HG03066 (cell line): ENCODE results near the gene NSD1.
"Not testable (repeated sequence)": the region's sequence is repeated elsewhere in the genome, so short reads cannot be mapped to it uniquely, and the experiment has no call there.

Source experiments
- ATAC-seq: cut with Tn5 transposase; IDR thresholded peaks from one replicate; pipeline ENCODE4 v1.9.1; 2021; ENCODE audit warnings: low read depth; ENCODE audit not compliant: unreplicated experiment

NSD1 gene

GRCh38 chr5:177225798-177226197 is 92.2 kb downstream of the NSD1 start:
- no peak for ATAC-seq

- ATAC-seq: no peak
Measured at GRCh38 chr5:177226860-177227259, 93.3 kb downstream of the NSD1 start.

GRCh38 chr5:177228751-177229150 is 95.2 kb downstream of the NSD1 start:
- ATAC-seq: no peak

- ATAC-seq: no peak
Measured at GRCh38 chr5:177230660-177231059, 97.1 kb downstream of the NSD1 start.

DNA sequence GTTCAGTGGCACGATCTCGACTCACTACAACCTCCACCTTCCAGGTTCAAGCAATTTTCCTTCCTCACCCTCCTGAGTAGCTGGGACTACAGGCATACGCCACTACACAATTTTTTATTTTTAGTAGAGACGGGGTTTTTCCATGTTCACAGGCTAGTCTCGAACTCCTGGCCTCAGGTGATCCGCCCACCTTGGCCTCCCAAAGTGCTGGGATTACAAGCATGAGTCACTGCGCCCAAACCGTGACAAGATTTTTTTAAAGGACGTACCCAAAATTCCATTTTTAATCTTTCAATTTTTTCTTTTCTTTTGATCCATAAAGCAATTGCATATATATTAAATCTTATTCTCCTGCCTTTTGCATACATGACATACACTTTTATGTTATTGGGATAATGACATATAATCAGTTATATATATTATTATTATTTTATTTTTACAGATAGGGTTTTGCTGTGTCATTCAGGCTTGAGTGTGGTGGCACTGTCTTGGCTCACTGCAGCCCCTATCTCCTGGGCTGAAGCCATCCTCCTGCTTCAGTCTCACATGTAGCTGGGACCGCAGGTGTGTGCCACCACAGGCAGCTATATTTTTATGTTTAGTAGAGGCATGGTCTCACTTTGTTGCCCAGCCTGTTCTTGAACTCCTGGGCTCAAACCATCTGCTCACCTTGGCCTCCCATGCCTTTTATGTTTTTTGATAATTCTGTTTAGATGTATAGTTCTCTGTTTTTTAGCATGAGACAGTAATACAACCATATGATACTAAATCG is 98.1 kb downstream of the NSD1 start:
- no peak for ATAC-seq

- ATAC-seq: no peak
Measured at GRCh38 chr5:177232358-177232757, 98.8 kb downstream of the NSD1 start.

GRCh38 chr5:177232761-177233160 is 99.2 kb downstream of the NSD1 start:
- ATAC-seq: no peak

DNA sequence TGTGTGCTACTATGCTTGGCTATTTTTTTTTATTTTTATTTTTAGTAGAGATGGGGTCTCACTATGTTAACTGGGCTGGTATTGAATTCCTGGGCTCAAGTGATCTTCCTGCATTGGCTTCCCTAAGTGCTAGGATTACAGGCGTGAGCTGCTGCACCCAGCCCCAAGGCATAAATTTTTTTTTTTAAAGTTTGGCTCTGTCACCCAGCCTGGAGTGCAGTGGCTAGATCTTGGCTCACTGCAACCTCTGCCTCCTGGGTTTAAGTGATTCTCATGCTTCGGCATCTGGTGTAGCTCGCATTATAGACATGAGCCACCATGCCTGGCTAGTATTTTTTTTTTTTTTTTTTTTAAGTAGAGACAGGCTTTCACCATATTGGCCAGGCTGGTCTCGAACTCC is 99.6 kb downstream of the NSD1 start:
- no peak for ATAC-seq

- no peak for ATAC-seq
Measured at GRCh38 chr5:177233802-177234201, 100.2 kb downstream of the NSD1 start.

DNA sequence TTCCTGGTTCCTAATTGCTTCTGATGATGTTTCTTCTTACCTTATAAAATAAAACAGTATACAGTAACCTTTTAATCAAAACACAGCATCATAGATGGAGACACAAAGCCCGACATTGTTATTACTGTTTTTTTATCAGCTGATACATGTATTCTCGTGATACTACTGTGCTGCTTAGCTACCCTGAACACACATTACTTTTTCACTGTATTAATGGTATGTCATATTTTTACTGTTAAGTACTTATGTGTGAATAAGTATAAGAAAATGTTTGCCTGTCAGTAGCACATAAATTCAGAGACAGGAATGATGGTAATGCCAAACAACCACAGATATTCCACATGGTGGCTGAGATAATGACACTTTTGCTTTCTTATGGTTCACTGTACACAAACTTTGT is 101.3 kb downstream of the NSD1 start:
- ATAC-seq: no peak

- no peak for ATAC-seq
Measured at GRCh38 chr5:177241768-177242167, 108.2 kb downstream of the NSD1 start.

GRCh38 chr5:177242304-177242703 is 108.7 kb downstream of the NSD1 start:
- ATAC-seq: no peak

DNA sequence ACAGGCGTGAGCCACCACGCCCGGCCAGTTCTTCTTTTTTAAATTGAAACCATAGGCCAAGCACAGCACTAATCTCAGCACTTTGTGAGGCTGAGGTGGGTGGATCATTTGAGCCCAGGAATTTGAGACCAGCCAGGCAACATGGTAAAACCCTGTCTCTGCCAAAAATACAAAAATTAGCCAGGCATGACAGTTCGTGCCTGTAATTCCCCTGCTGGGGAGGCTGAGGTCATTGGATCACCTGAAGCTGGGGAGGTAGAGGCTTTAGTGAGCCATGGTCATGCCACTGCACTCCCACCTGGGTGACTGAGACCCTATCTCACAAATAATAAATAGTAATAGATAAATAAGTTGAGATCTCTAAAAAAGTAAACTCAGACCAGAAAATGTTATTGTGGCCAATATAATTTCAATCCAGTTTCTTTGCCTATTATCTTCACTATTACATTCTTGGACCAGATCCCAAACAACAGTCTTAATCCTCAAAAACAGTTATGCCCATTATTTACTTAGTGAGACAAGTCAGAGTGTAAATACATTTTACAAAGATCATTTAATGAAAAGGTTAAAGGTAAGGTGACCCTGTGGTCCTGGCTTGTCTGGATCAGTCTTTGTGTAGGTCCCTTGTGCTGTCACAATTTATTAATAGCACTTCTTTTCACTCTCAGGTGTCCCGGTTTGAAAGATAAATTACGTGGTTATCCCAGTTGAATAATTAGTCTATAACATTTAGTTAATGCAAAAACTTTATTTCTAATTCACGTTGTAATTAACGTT is 116.4 kb downstream of the NSD1 start:
- ATAC-seq: no peak

DNA sequence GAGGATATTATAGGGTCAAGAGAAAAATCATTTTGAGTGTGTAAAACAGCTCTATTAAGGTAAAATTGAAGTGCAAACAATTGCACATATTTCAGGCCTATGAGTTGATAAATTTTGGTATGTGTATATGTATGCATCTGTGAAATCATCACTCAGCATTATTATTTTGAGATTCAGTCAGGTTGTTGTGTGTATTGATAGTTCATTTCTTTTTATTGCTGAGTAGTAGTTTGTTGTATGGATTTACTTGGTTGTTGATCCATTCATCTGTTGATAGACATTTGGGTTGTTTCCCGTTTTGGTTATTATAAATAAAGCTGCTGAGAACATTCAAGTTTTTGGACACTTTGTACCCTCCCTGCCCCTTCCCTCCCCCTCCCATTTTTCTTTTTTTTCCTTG is 119.7 kb downstream of the NSD1 start:
- no peak for ATAC-seq

DNA sequence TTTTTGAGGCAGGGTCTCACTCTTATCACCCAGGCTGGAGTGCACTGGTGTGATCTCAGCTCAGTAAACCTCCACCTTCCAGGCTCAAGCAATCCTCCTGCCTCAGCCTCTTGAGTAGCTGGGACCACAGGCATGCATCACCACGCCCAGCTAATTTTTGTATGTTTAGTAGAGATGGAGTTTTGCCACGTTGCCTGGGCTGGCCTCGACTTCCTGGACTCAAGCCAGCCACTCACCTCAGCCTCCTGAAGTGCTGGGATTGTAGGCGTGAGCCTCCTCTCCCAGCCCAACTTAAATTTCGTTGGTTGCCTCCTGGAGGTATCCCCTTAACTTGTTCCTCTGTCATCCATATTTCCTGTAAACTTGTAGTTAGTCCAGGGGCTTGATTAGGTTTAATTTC is 122.7 kb downstream of the NSD1 start:
- no peak for ATAC-seq

DNA sequence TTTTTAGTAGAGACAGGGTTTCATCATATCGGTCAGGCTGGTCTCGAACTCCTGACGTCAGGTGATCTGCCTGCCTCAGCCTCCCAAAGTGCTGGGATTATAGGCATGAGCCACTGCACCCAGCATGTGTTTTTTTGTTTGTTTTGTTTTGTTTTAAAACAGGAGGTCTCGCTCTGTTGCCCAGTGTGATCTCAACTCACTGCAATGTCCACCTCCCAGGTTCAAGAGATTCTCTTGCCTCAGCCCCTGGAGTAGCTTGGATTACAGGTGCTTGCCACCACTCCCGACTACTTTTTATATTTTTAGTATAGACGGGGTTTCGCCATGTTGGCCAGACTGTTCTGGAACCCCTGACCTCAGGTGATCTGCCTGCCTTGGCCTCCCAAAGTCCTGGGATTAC is 125.1 kb downstream of the NSD1 start:
- ATAC-seq: not testable (repeated sequence)

GRCh38 chr5:177260961-177261360 is 127.4 kb downstream of the NSD1 start:
- no peak for ATAC-seq

DNA sequence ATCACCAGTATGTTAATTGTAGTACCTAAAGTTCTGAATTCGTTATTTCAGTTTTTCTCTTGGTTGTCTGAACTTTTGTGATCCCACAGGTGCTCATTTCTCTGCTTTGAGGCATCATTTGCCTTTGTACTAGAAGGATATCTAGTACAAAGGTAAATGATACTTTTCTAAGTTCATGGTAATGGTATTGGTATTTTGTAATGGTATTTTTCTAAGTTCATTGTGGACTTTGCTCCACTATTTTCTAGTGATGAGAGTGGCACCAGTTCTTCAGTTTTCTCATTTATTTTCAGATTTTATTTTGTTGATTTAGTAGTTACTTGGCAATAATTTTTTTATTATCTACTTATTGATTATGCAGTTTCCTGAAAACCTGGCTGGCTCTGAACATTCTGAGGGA is 127.9 kb downstream of the NSD1 start:
- ATAC-seq: no peak

DNA sequence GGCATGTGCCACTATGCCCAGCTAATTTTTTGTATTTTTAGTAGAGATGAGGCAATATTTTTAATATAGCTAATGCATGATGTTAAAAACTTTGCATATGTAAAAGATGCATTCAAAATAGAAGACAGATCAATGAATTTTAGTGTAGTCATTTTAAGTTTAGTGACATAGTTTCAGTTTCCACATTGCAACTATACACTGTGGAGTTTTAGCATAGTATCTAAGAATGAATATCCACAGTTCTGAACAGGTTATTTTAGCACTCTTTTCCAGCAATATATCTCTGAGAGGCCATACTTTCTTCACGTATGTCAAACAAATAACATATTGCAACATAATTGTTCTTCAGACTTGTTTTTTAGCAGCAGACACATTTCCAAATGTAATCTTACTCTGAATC is 130.6 kb downstream of the NSD1 start:
- ATAC-seq: no peak

DNA sequence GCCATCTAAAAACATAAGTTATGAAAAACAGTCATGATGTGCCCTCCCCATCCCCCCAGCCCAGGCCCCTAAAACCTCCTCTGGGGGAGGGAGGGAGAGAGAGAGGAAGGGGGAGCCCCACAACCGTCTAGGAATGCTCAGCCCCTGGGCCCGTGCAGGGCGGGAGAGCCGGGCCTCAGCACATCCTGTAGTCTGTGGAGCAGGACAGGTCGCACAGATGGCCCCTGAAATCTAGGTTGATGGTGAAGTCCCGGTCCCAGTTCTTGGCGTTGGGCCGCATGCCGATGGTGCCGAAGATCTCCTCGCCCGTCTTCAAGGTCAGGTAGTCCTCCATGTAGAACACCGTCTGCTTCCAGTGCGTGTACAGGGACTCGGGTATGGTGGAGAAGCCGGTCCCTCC is 131.8 kb downstream of the NSD1 start:
- ATAC-seq: no peak

DNA sequence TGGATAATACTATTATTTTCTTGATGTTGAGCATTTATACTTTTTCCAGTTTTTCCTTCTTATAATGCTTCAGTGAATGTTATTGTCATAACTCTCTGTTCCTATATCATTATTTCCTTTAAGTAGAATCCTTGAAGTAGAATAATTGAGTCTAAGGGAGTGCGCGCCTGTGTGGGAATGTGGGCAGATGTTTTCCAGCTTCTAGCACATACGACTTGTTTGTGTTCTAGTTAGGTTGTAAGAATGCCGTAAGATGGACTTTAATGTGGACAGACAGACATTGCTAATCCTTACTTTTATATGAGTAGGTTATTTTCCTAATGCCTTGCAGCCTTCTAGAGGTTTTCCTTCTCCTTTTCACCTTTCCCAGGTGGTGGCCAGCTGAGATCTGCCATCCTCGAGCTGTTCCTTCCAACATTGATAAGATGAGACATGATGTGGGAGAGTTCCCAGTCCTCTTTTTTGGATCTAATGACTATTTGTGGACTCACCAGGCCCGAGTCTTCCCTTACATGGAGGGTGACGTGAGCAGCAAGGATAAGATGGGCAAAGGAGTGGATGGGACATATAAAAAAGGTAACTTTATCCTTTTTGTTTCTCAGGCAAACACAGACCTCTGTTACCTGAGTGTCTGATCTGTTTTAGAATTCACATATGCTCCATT is 135.8 kb downstream of the NSD1 start:
- ATAC-seq: no peak

DNA sequence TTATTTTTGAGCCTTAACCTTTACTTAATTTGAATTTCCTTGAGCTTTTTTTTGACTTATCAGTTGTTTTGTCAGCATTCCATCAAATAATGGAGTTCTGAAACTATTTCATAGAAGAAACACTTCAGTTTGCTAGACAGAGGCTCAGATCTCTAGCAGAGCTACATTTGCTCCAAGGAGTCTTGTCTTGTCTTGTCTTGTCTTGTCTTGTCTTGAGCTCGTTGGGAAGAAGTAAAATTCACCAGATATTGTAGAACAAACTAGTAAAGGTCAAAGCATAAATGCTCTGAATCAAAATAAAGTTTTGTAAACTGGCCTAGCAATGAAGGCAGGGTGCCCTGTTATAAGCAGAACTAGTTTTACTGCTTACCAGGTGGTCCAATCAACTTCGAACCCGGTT is 136.4 kb downstream of the NSD1 start:
- ATAC-seq: no peak
